ENCODE data around the gene TMEFF2.

TMEFF2 gene

DNA sequence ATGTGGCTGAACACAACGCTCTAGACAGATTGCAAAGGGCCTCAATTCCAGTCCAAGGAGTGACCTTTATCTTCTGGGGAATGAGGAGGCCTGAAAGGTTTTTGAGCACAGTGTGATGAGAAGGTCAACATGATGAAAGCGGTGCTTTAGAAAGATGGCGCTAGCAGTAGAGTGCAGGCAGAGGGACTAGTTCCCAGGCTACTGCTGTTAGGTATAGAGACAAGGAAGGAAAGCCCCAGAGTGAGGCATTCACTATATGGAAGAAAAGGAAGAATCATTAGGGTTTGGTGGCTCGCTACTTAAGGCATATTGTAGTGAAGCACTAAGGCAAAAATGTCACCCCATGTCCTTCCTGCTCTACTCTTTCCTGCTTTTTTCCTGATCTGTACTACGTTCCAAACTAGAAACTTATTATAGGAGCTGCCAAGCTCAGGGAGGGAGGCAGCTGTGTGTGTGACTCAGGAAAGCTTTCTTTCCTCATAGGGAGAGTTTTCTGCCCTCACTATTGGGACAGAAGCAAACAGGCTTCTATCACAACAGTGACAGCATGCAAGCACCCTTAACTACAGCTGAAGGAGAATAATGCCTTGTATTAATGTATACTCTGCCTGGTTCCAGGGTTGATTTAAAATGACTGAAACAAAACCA is 187.0 kb downstream of the TMEFF2 start:
- no peak for DNase-seq

DNA sequence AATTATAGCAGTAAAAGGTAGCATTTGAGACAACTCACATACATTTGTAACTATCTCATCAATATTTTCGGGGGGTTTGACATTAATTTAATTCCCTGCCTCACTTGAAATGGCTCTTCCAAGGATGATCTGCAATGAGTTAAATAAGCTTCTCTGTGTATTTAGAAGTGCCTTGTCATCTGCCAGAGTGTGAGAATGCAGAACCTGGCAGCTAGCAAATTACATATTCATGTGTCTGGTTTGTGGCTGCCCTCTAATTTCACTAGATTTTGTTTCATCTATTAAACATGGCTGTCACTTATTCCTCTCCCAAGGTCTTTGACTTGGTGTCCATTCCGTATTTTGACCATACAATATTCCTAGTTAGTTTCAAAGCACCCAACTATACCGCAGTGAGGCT is 189.5 kb downstream of the TMEFF2 start:
- no peak for DNase-seq

DNA sequence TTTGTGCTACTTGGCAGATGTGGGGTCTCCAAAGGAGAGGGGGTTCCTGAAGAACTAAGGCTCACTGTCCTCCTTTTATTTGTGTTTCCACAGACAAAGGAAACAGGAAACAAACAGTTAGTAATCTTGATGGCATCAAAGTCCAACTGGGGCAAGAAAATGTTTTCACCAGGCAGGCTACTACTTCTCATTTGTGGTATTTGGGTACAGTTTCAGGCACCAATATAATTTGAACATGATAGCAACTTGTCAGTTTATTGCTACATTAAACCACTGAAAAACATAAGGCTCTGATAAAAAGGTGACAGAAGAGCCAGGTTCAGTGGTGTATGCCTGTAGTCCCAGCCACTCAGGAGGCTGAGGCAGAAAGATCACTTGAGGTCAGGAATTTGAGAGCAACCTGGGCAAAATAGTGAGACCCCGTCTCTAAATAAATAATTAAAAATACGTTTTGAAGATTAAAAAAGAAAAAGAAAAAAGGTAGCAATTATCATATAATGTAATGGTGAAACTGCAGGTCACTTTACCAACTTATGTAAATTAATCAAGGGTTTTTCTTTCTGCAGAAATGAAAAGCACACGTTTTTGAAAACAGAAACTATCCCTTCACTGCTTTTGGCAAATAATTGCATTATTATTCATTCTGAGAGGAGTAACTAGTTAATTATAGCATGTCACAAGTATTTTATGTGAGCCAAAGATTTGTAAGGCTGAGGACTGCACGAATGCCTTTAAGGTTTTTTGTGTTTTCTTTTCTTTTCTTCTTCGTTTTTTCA is 190.4 kb downstream of the TMEFF2 start:
- DNase-seq, result no peak

DNA sequence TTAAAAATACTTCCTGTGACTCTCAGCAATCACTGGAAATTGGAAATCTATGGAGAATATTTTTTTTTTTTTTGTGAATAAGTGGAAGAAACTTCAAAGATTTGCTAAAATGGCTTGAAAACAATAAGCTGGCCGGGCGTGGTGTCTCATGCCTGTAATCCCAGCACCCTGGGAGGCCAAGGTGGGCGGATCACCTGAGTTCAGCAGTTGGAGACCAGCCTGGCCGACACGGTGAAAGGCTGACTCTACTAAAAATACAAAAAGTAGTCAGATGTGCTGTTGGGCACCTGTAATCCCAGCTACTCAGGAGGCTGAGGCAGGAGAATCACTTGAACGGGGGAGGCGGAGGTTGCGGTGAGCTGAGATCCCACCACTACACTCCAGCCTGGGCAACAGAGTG is 192.3 kb downstream of the TMEFF2 start:
- no peak for DNase-seq

DNA sequence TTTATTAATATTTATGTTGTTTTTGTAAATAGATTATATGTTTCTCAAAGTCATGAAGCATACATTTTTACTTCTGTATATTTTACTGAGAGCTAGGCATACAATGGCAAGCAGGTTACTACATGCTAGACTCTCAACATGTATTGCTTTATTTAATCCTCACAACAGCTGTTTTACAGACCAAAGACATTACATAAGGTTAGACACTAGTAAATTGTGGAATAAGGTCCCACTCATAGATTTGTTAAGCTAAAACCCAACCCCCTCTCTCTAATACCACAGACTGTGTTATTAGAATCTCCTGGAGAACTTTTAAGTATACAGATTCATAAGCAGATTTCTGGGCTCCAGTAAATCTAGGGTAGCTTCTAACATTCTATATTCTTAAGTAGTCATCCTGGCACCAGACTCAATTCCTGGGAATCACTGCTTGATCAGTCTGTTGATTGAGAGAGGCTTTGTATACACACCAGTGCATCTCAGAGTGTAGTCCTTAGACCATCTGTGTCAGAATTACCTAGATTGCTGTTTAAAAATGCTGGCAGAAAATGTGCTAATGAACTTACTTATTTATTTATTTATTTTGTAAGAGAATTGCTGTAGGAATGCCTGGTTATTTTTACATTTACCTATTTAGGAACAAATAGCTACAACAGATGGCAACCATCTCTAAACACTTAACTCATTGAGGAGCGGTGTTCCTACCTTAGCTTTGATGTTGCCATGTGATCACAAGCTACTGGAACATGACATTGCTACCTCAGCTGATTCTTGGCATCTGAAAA is 194.3 kb downstream of the TMEFF2 start:
- no peak for DNase-seq

DNA sequence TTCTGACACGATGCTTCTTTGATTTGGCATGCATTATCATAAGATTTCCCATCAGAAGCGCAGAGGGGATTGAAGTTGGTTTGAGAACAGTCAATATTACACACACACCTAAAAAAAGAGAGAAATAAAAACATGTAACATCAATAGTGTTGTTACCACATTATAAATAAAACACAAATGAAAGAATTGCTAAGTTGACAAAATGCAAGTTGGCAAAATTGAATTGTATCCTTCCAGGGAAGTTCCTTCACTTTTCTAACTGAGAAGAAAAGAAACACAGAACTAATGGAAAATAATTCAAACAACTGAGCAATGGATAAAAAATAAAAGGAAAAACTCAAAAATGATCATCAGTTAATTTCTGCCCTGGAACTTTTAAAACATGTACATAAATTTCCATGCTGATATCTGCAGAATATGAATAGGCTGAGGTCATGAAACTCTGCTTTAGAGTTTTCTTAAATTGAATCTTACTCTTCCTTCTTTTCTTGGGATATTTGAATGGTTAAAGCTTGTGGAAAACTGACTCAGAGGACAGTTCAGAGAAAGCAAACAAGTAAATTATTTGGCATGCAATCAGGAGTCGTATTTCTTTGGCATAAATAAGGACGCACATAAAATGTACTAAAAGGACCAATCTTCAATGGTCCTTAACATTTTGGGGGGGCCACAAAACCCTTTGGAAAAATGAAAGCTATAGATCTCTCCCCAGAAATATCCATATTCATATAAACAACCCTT is 195.5 kb downstream of the TMEFF2 start:
- no peak for DNase-seq

DNA sequence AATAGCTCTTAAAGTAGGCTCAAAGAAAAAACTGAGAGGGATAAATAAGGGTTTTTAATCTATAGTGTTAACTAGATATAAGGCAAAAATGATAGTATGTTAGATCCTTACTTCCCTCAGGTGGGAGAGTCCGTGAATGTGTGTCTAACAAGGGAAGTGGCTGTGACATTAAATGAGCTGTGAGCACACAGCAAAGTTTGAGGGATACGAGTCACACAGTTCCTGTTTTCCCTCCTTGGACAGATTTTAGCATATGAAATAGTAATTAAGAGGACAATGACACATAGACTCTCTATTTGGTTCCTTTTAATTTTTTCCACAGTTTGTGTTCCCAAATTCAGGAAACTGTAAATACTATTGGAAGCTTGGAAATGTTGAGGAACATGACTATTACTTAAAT is 199.4 kb downstream of the TMEFF2 start:
- no peak for DNase-seq

DNA sequence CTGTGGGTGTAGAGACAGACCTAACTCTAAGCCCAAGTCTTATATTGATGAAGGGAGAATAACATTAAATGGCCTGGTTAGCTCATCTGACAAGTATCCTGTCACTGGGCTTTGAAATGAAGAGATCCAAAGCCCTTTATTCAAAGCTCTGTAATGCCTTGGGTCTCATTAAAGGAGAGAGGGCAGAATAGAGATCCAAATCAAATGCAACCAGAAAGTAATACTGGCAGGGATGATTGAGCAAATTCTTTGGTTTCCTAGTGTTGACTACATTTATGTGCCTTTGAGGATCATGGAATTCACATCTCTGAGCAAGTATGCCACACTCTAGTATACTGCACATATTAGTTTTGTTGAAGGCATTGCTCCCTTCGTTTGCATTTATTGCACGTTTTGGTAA is 200.0 kb downstream of the TMEFF2 start:
- no peak for DNase-seq

DNA sequence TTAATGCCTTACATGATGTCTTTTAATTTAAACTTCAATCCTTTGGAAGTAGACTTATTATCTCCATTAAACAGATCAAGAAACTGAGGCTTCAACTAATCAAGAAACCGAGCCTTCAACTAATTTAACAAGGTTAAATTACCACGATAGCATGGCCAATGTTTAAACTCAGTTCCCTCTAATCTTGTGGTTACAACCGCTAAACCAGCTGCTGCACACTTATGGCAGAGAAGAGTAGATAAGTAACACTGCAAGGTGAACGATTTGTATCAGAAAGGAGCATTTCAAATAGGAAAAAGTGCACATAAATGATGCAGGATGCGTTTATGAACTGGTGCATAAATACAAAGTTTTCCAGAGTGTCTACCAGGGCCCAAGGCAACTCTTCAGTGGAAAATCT is 203.3 kb downstream of the TMEFF2 start:
- DNase-seq, result peak in 1 of 5 experiments; percentile 44

DNA sequence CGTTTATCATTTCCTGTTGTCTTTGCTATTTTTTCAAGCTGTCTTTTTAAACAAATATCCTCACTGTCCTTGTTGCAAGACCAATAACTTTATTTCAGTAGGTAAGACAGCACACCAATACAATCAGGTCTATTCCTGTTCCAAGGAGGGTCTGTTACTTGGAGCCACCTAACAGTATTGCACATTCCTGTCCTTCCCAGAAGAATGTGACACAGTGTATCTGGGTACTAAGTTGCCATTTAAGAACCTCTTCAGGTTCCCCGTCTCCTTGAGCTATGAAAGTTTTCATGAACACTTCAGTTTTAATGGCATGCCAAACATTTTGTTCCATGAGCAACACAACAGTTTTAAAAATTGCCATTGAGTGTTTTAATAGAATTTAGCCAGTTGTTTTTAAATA is 209.0 kb downstream of the TMEFF2 start:
- DNase-seq, result no peak

DNA sequence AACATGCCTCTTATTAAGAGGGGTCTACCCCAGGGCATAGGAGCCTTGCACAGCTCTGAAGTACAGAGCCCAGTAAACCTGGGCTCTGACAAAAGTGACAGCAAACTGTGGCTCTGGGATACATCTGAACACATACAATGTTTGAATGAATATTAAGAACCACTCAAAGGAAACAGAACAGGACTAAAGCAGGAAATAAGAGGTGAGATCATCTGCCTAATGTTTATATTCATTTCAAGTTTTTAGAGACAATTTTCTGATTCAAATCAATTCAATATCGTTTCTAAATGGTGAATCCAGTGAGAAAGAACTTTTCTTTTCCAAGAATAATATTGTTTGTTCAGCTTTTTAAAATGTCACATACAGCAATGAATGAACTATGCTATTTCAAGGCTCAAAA is 211.1 kb downstream of the TMEFF2 start:
- no peak for DNase-seq

DNA sequence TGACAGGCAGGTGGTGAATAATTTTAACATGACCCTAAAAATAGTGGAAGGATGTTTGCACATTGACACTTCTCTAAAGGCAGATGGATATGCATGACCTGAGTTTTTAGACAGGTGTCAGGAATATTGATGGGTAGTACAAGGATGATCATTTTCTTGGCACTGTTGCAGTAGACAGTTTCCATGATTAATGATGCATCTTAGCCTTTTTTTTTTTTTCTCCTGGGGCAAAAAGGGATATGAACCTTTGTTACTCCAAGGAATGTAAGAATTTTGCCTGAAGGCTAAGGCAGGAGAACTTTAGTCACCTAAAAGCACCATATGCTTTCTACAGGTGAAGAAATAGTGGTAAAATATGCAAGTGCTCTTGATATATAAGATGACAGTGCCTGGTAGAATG is 211.5 kb downstream of the TMEFF2 start:
- no peak for DNase-seq

DNA sequence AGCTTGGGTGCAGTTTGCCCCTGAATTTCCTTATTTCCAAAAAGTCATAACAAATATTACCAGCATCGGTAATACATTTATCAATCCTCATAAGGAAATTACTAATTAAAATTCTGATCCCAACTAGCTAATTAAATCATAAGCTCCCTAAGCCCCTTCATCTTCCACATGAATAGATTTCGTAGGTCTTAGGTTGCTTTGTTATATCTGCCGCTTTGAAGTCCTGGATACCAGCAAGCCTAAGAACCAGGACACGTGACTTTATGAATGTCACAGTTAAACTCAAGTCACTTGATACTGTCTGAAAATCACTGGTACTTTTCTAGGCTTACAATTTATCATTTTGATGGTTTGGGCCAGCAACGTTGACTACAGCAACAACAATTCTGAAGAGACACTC is 213.0 kb downstream of the TMEFF2 start:
- no peak for DNase-seq

DNA sequence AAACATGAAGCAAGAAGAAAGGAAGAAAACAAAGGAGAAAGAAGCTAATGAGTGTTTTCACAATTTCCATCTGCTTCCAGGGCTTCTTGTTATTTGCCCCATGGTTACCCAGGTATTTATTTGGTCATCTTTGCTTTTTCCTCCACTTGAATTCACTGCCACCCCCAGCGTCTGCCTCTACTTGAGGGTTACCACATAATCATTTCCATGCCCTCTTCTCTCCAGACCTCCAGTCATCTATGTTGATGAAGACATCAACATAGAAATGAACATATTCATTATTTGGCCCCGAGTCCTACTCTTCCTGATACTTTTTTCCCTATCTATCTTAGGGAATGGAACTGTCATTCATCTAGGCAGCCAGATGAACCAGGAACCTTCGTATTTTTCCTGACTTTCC is 214.2 kb downstream of the TMEFF2 start:
- DNase-seq, result no peak

DNA sequence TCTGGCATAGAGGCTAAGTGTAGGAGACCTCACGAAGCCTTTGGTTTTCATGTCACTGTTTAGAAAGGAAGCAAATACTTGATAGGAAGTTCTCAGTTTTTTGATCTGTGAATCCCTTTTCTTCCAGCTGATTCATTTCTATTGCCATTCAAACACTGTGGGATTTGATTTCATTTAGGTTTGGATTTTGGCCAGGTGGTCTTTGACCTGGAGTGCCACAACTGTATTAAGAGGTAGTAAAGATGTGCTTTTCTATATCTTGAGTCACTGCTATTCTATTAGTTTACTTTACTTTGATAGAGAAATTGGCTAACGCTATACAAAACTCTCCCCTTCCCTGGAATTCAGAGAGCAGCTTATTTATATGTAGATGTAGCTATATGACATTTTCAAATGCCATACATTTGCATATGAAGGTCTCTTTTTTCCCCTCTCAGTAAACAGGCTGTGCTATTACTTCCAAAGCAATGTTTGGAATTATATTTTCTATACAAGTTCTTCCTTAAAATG is 215.5 kb downstream of the TMEFF2 start:
- DNase-seq, result no peak

DNA sequence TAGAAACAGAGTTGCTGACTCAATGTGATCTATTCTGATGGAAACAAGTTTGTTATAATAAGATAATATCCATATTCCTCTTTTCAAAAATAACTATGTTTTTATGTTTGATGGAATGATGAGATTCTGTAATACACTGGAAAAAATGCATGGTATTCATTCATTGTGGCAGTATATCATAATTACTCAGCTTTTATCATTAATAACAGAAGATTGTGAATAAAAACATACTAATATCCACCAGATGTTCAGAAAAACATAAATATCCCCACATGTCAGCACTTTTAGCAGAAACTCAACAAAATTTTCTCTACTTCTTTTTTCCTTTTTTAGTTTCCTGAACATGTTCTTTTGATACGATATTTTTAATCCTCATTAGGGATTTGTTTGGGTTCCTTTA is 217.0 kb downstream of the TMEFF2 start:
- no peak for DNase-seq

DNA sequence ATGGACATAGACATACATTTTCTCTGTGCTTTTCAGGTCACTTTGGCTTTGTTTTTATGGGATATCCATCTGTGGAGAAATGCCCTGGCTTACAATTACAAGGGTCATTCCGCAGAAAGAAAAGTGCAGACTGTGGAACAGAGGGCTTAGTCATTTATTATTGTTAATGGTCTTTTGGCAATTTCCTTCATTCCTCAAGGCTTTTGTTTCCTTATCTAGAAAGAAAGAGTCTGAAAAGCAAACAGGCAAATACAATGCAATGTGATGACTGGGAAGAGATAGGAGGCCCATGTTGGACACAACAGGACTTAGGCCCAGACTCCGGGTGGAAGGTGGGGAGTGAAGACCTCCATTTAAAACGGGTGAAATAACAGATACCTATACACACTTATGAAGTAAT is 218.3 kb downstream of the TMEFF2 start:
- DNase-seq, result no peak

DNA sequence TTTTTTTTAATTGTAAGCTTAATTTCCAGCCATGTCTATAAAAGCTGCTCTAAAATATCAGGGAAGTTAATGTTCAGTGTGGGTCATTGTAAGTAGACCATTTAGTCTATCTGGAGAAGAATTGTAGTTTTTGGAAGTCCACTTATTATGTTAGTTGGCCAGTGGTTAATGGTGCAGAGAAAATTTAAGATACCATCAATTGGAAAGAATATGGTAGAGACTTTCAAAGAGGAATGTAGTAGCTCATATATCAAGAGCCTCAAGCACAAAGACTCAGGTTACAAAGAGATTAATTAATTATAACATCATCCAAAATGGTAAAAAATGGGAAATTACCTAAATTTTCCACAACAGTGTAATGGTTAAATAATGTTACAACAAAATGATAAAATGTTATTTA is 220.1 kb downstream of the TMEFF2 start:
- DNase-seq, result no peak

DNA sequence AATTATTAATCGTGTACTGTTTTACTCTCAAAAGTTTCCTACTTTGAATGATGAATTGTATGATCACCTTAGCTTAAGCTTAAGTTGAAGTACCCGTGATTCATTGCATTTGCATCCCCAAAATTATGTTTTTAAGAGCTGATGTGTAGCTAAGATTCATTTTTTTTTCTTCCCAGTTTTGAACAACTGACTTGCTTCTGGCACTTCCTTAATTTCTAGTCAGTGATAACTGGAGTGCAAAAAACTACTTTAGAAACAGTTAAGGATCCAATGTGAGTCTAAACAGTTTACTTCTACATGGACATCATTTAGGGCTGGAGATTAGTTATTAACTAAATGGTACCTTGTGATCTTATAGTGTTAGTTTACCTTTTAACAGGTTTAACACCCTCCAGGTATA is 223.9 kb downstream of the TMEFF2 start:
- DNase-seq, result no peak

DNA sequence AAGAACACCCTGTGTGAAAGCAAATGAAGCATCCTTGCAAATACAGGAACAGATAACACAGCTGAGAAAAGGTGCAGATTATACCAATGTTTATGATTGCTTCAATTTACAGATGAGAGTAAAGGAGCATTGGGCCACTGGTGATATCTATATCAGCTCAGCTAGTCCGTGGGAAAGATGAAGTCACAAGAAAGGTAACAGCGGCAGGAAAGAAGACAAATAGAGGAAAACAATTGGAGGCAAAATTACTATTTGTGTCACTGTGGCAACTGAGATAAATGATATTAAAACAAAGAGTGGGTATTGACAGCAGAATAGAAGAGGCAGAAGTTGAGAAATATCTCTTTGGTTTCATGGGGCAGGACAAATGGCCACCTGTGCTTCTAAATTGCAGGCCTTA is 226.6 kb downstream of the TMEFF2 start:
- no peak for DNase-seq

DNA sequence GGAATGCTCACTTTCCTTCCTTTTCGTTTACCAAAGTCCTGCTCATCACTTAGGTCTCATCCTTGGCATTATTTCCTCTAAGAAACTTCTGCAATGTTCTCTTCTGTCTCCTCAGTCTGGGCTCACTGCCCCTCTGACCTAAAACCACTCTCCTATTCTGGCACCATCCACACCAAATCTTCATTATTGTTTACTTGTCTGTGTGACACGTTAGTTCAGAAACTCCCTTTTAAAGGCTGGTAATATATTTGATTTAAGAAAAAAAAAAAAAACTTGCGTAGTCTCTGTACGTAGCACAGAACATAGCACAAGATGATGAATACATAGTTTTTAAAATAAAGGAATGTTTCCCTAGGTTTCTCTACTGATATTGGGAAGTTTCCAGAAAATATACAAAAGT is 229.0 kb downstream of the TMEFF2 start:
- no peak for DNase-seq

DNA sequence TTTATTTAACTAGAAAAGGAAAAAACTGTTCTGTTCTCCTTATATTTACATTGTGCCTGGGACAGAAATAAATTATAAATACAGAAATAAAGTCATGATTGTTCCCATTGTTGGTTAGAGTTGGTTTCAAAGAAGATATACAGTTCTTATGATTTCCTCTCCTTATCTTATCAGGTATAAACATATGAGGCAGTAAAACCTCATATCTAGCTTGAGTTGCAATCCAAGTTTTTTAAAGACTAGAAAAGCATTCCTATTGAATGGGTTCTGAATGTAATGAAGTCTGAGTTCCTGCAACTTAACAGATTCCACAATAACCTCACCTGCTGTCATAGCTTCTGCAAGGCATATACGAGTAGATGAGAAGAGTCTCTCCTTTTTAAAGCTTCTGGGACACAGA is 233.2 kb downstream of the TMEFF2 start:
- DNase-seq, result no peak

DNA sequence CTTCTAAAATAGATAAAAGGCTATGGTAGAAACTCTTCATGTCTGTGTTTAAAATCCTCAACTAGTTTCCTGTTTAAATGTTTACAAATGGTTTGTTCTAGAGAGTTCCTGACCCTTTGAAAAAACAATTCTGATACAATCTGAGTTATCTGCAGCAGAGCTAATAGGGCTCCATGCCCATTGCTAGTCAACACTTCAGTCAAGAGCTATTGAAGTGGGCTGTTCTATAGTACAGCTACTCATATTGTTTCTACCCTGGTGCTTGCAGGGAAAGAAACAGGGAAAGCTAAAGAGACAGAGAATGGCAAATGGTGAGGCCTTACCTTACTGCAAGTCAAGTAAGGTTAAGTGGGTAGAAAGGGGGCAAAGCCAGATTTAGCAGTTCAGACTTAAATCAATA is 235.5 kb downstream of the TMEFF2 start:
- no peak for DNase-seq

Measured in T-helper 2 cell (primary cell).